CD14-positive monocyte (primary cell): ENCODE results near the gene DCTN1. TPM values are rescaled to one million over a fixed set of nuclear protein-coding genes. Genes with fewer than 3 reads are reported as not detected.
A peak's percentile ranks its signal among the peaks of the same experiment; 100 is the strongest.

Experiments used
- DNase-seq, 3 donors: peaks; one replicate each; pipeline ENCODE4 v3.0.0-alpha.2; 2011 to 2022
- H2AFZ ChIP-seq: 2 replicates; pipeline ENCODE4 v1.6.0; 2012; ENCODE audit warnings: mild to moderate bottlenecking, low read depth, low read length, inconsistent platforms; ENCODE audit not compliant: insufficient read depth, poor library complexity, severe bottlenecking
- H3K27ac ChIP-seq, 2 donors: 1 replicate in 1 of 2; 2 replicates in 1 of 2; pipeline ENCODE4 v1.5.1; 2012 to 2013; ENCODE audit warnings: low read length in 2 of 2, control low read depth in 1 of 2, inconsistent platforms in 1 of 2, low read depth in 1 of 2, mild to moderate bottlenecking in 1 of 2
- H3K27me3 ChIP-seq, 2 donors: one replicate each; pipeline versions ENCODE4 v1.6.0 to v1.6.1; 2011 to 2013; ENCODE audit warnings: low read length in 2 of 2; ENCODE audit not compliant: control insufficient read depth in 2 of 2, insufficient read depth in 2 of 2
- H3K36me3 ChIP-seq, 2 donors: replicated peaks in 1 of 2; 1 replicate in 1 of 2; 2 replicates in 1 of 2; pipeline versions ENCODE4 v1.5.1 to v1.6.1; 2012 to 2013; ENCODE audit warnings: low read length in 2 of 2, control low read depth in 1 of 2, inconsistent platforms in 1 of 2, mild to moderate bottlenecking in 1 of 2; ENCODE audit not compliant: insufficient read depth in 2 of 2, control insufficient read depth in 1 of 2
- H3K4me1 ChIP-seq, 2 donors: 1 replicate in 1 of 2; 2 replicates in 1 of 2; pipeline versions ENCODE4 v1.5.1 to v1.6.1; 2012 to 2013; ENCODE audit warnings: low read length in 2 of 2, control low read depth in 1 of 2, inconsistent platforms in 1 of 2, mild to moderate bottlenecking in 1 of 2, moderate library complexity in 1 of 2; ENCODE audit not compliant: insufficient read depth in 2 of 2, control insufficient read depth in 1 of 2
- H3K4me2 ChIP-seq: replicated peaks from 2 replicates; pipeline ENCODE3; 2012; ENCODE audit warnings: low read length, moderate library complexity, mild to moderate bottlenecking; ENCODE audit not compliant: poor library complexity, severe bottlenecking; ENCODE audit errors: extremely low read depth
- H3K4me3 ChIP-seq, 3 experiments: fragments of 200-600 bp in 1 of 3; sonication (generic) in 1 of 3; replicated peaks in 1 of 3; 1 replicate in 2 of 3; 2 replicates in 1 of 3; pipeline ENCODE4 v1.5.1; 2011 to 2013; ENCODE audit warnings: low read length in 3 of 3, mild to moderate bottlenecking in 3 of 3, control low read depth in 2 of 3, low read depth in 2 of 3, inconsistent platforms in 1 of 3, moderate library complexity in 1 of 3
- H3K79me2 ChIP-seq: 2 replicates; pipeline ENCODE4 v1.6.0; 2012; ENCODE audit warnings: mild to moderate bottlenecking, control low read depth, inconsistent platforms, low read length, moderate library complexity; ENCODE audit not compliant: insufficient read depth
- H3K9ac ChIP-seq: 2 replicates; pipeline ENCODE4 v1.6.0; 2017; ENCODE audit warnings: low read length, mild to moderate bottlenecking; ENCODE audit not compliant: insufficient read depth, poor library complexity, severe bottlenecking
- H3K9me3 ChIP-seq, 2 donors: replicated peaks in 1 of 2; 1 replicate in 1 of 2; 2 replicates in 1 of 2; pipeline versions ENCODE4 v1.5.1 to v1.6.1; 2012 to 2013; ENCODE audit warnings: low read length in 2 of 2, control low read depth in 1 of 2; ENCODE audit not compliant: control insufficient read depth in 1 of 2, insufficient read depth in 1 of 2
- H4K20me1 ChIP-seq: 2 replicates; pipeline ENCODE4 v1.6.0; 2012; ENCODE audit warnings: mild to moderate bottlenecking, low read length, control low read depth, moderate library complexity; ENCODE audit not compliant: insufficient read depth
- H3K27ac Mint-ChIP-seq, 7 donors: one replicate each; pipeline ENCODE4 v1.8.0; 2020; ENCODE audit warnings: mild to moderate bottlenecking in 7 of 7, mixed read lengths in 7 of 7, moderate library complexity in 6 of 7, inconsistent platforms in 2 of 7
- H3K27me3 Mint-ChIP-seq, 3 donors: one replicate each; pipeline ENCODE4 v1.8.0; 2021 to 2022; ENCODE audit warnings: low read depth in 3 of 3, mild to moderate bottlenecking in 3 of 3, mixed read lengths in 3 of 3, moderate library complexity in 3 of 3, inconsistent platforms in 1 of 3
- H3K36me3 Mint-ChIP-seq, 2 donors: one replicate each; pipeline ENCODE4 v1.8.0; 2020; ENCODE audit warnings: mixed read lengths in 2 of 2, inconsistent platforms in 1 of 2, mild to moderate bottlenecking in 1 of 2
- H3K4me1 Mint-ChIP-seq: one replicate; pipeline ENCODE4 v1.8.0; 2020; ENCODE audit warnings: mild to moderate bottlenecking, mixed read lengths
- H3K4me3 Mint-ChIP-seq, 2 donors: one replicate each; pipeline ENCODE4 v1.8.0; 2020; ENCODE audit warnings: mild to moderate bottlenecking in 2 of 2, mixed read lengths in 2 of 2, moderate library complexity in 1 of 2
- H3K9me3 Mint-ChIP-seq, 7 donors: one replicate each; pipeline ENCODE4 v1.8.0; 2020 to 2022; ENCODE audit warnings: mixed read lengths in 7 of 7, mild to moderate bottlenecking in 6 of 7, moderate library complexity in 6 of 7, inconsistent platforms in 2 of 7
- CTCF ChIP-seq: fragments of 200-600 bp; IDR thresholded peaks from one replicate; pipeline ENCODE4 v1.8.0; 2022; ENCODE audit warnings: antibody characterized with exemption, mild to moderate bottlenecking
- WGBS: methylation state at CpG from one replicate; pipeline ENCODE4 v1.1.5; 2013; ENCODE audit warnings: missing lambda C conversion rate; ENCODE audit not compliant: insufficient coverage; 5-methylcytosine and 5-hydroxymethylcytosine counted together
- intact Hi-C, 2 donors: fragments of 100-400 bp; cut with micrococcal nuclease; formaldehyde crosslinking; loops; one replicate each; pipeline versions ENCODE4 v1.15.0 to v1.15.1; 2023
- polyA plus RNA-seq, 3 donors: library from polyadenylated mRNA; depleted of rRNA in 1 of 3; unstranded in 2 of 3; stranded (reverse) in 1 of 3; fragments of 300-500 nt in 2 of 3; fragments of >200 nt in 1 of 3; fragmentation: Illumina TruSeq in 2 of 3; gene quantifications; 1 replicate in 2 of 3; 2 replicates in 1 of 3; pipeline ENCODE4 v1.2.3, GENCODE V29; 2012 to 2021

The DCTN1 gene
- polyA plus RNA-seq, 3 donors: 27.7 to 45.5 (median 45.5) TPM

- H3K4me2 ChIP-seq: no peak overlapping the region
- no peak overlapping the region for H3K27ac ChIP-seq
- intact Hi-C loops: no loop called here
- 60% methylated on average over 1 of the region's 2 CpGs for WGBS
- Mint-ChIP-seq H3K27ac (peak overlapping the region in 2 of 7 donors; percentile 7 to 21), H3K9me3 (no peaks in the 10 kb centered on the region), H3K36me3 (peaks cover 52 to 60% of the 10 kb centered on the region in 2 donors), H3K4me1 (peaks cover 13% of the 10 kb centered on the region), H3K4me3 (no peak overlapping the region), H3K27me3 (no peaks in the 10 kb centered on the region)
- no peak overlapping the region for H3K9ac ChIP-seq
- no peak overlapping the region for H3K4me3 ChIP-seq
- H3K4me1 ChIP-seq: peaks cover 0 to 3% of the 10 kb centered on the region in 2 donors
- no peak overlapping the region for H2AFZ ChIP-seq
- H4K20me1 ChIP-seq: peaks cover 37% of the 10 kb centered on the region
- H3K27me3 ChIP-seq: no peaks in the 10 kb centered on the region
- H3K79me2 ChIP-seq: peaks cover 18% of the 10 kb centered on the region
- DNase-seq: no peak
- H3K36me3 ChIP-seq: peaks cover 35 to 73% of the 10 kb centered on the region in 2 donors
- no peak for TF ChIP-seq CTCF
- H3K9me3 ChIP-seq: no peaks in the 10 kb centered on the region
Observed at GRCh38 chr2:74375838-74376237, 4.3 kb downstream of the DCTN1 start.

DNA sequence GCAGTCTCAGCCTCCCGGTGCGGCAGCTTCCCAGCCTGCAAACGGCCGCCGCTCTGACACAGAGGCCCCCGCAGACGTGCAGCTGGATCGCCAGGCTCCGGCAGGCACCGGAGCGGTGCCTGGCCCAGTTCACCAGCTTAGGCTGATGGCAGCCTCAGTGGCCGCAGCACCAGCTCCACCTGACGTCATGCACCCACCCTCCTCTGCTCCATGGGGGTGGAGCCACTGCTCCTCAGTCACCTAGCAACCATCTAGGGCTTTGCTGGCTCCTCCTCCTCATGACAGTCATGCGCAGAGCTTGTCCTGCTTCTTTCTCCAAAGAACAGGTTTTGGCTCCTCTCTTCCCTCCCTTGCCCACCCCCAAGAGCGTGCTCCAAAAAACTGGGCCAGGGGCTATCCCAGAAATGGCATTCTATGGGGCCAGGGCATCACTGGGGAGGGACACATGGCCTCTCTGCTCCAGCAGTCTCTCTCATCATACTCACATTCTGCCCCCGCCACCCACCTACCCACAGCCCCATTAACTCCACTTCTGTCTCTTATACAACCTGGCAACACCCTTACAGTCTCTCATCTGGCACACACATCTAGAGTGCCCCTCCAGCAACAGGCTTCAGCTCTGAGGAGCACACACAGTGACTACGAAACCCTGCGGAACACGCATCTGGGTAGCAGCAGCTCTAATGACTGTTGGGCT is 5.5 kb downstream of the DCTN1 start:
- WGBS: 95% methylated on average over 16 of the region's 19 CpGs
- no peak overlapping the region for H3K4me2 ChIP-seq
- peaks cover 25% of the 10 kb centered on the region for H4K20me1 ChIP-seq
- no peaks in the 10 kb centered on the region for H3K27me3 ChIP-seq
- TF ChIP-seq CTCF: no peak
- no peaks in the 10 kb centered on the region for H3K4me1 ChIP-seq
- H3K4me3 ChIP-seq: no peak overlapping the region
- Mint-ChIP-seq H3K27me3 (no peaks in the 10 kb centered on the region), H3K4me3 (no peak overlapping the region), H3K9me3 (no peaks in the 10 kb centered on the region), H3K4me1 (peaks cover 4% of the 10 kb centered on the region), H3K27ac (no peak overlapping the region), H3K36me3 (peaks cover 64 to 70% of the 10 kb centered on the region in 2 donors)
- DNase-seq: no peak
- no peaks in the 10 kb centered on the region for H3K9me3 ChIP-seq
- no peak overlapping the region for H3K9ac ChIP-seq
- peaks cover 46 to 84% of the 10 kb centered on the region in 2 donors for H3K36me3 ChIP-seq
- intact Hi-C loops: no loop called here
- H2AFZ ChIP-seq: no peak overlapping the region
- peaks cover 6% of the 10 kb centered on the region for H3K79me2 ChIP-seq
- H3K27ac ChIP-seq: no peak overlapping the region
